HG02798 (cell line): Measurements from ENCODE around the gene COL13A1.

Experiments used
- ATAC-seq: cut with Tn5 transposase; IDR thresholded peaks from one replicate; pipeline ENCODE4 v1.9.1; 2021; ENCODE audit warnings: mild to moderate bottlenecking; ENCODE audit not compliant: unreplicated experiment, poor library complexity

The COL13A1 gene

DNA sequence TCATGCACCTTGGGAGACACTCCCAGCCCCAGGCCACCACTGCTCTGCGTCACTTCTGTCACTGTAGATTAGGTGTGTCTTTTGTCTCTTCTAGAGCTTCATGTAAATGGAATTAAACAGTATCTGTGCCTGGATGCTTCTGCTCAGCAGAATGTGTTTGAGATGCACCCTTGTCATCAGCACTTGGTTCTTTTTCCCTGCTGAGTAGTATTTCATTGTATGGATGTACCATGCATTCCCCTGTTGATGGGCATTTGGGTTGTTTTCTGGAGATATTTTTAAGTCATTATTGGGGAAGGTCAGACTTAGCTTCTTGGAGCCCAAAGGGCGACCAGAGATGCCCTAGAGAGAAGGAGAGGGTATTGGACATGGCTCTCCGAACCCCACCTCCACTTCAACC lies 126.6 kb downstream of the COL13A1 start:
- ATAC-seq, result no peak

DNA sequence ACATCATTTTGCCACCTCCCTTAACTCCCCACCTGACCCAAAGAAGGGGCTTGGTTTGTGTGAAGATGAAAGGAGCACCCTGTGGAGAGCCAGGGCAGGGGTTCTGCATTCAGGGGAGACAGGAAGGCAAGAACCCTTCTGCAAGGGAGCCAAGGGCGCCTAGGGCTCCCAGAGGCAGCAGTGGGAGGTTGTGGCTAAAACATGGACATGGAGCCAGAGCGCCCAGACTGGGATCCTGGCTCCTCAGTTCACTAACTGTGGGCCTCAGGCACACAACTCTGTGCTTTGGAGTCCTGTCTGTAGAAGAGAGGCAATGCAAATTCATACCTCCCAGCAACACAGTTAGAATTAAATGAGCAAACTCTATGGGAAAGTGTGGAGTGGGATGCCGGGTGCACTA lies 127.9 kb downstream of the COL13A1 start:
- ATAC-seq, result no peak

DNA sequence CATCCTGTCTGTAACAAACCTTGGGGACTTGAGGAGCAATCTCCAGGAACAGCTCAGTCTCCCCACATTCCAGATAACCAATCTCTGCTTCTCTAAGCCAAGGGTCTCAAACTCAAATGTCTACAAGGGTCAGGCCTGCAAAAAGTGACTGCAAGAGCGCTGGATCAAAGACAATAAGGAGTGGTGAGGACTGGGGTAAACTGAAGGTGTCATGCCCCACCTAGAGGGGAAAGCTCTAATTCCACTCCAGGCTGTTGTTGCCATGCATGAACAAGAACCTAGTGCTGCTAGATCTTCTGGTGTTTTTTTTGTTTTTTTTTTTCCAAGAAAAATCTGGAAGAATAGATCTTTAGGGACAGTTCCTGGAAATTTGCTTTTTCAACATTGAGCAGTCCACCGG lies 133.1 kb downstream of the COL13A1 start:
- no peak for ATAC-seq

DNA sequence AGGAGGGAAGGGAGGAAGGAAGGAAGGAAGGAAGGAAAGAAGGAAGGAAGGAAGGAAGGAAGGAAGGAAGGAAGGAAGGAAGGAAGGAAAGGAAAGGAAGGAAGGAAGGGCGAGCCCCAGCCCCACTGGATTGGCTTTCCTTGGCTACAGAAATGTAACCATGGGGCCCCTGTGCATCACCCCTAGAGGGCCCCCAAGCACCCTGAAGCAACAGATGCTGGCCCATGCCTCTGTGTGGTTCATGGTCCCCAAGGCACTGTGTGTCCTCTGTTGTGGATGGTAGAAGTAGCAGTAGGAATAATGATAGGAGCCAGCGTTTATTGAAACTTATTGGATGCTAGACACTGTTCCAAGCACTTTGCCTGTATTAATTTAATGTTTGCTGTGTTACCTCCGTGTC lies 134.4 kb downstream of the COL13A1 start:
- ATAC-seq, result no peak

DNA sequence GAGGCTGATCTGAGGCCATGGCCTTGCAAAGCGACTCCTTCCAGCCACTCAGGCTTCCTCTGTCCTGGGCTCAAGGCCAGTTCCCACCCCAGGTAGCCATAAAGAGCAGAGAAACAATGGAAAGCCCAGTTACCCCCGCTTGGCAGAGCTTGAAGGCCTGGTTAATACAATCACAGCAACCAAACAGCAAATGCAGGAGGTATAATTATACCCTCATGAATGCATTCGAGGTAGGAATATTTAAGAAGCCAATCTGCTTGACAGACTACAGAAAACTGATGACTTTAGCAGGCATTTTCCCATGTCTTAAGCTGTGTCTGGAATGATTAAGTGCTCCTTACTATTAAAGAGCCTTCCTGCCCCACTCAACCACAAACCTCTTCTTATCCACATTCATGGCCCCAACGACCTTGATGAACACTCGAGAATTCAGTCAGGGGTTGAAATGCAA lies 136.9 kb downstream of the COL13A1 start:
- no peak for ATAC-seq

DNA sequence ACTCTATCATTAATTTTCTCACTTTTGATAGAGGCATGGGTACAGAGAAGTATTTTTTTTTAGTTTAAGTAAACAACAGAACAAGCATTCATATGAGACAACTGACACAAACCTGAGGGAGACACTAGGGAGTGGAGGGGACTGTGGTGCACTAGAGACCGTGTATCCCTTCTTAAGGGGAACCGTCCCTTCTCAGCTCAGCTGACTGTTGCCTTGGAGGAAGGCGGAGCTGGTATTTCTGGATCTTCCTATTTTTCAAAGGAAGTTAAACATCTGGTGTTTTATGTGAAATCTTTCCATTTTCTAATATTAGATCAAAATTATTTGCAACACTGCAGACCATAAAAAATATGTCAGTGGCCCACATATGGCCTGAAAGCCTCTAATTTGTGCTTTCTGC lies 137.4 kb downstream of the COL13A1 start:
- ATAC-seq, result no peak

DNA sequence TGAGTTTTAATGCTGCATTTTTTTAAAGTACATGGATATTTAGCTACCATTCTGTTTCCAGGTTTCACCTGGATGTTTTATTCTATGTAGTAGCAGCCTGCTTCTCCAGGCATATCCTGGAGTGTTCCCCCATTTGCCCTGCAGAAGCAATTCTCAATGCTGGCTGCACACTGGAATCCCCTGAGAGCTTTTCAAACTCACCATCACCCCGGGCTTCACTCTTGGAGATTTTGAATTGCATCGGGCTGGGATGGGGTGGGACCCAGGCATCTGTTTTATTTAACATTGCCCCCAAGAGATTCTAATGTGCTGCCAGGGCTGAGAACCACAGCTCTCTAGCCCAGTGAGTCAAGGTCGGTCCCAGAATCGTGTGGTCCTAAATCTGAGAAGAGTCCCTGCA lies 137.8 kb downstream of the COL13A1 start:
- ATAC-seq, result no peak

DNA sequence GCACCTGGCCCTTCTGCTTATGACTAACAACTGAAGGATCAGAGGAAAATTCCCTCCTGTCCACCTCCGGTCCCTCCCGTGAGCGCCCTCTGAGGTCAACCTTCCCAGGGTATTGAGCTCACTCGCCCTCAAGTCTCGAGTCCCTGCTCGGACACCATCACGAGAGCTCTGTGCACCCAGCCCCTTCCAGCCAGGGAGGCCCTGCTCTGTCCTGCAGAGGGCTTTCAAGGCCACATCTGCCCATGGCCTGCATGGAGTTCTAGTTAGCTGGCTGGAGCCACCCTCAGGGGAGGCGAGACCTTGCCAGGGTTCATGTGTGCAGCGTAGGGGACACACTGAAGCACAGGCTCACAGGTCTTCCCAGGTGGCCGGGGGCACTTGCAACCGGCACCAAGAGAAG lies 140.0 kb downstream of the COL13A1 start:
- no peak for ATAC-seq

DNA sequence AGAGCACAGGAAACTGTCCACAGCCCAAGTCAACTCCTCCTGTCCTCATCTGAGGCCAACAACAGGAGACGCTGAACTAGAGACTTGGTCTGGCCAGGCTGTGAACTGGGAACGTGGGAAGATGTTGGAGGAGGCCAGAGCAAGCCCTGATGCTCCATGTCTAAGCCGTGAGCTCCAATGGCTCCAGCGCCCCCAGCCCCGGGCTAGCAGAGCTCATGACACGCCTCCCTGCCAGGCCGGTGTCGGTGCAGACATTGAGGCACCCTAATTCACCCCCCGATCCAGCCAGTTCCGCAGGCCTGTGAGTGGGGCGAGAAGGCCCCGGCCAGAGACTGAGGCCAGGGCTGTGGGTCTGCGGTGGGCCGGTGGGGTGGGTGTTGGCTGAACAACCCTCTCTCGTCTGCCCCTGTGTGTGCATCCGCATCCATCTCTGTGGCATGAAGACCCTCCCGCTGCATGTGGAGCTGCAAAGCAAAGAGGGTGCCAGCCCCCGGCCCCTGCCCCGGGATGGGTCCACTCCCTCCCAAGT lies 141.7 kb downstream of the COL13A1 start:
- no peak for ATAC-seq

DNA sequence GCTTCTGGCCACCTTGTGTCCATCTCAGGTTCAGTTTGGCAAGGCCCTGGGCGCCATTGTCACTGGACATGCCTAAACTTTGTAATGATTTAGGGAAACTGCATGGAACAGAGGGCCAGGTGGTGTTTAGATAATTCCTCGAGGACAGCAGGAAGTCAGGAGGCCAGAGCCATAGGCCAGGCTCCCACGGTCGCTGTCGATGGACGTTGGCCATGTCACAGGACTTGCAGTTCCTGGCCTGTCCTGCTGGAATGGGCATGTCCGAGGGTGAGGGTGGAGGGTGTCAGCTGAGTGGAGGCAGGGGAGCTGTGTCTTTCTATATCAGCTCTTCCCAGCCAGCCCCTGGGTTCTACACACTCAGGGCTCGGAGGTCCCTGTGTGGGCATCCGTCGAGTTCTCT lies 143.1 kb downstream of the COL13A1 start:
- ATAC-seq, result no peak

DNA sequence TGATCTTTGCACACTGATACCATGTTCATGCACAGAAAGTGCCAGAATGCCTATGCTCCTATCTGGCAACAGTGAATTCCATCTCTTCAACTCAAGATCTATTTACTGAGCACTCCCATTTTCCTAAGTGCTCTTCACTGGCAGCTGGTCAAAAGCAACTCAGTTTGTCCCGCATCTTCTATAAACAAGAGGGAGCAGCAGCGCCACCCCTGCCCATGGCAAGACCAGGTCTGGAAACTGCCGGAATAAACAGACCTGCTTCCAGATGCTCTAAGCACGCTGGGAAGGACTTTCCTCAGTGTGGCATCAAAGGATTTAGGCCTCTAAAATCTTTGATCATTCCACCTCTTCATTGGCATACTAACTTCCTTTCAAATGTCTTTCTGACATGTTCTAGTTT lies 146.6 kb downstream of the COL13A1 start:
- ATAC-seq, result no peak

DNA sequence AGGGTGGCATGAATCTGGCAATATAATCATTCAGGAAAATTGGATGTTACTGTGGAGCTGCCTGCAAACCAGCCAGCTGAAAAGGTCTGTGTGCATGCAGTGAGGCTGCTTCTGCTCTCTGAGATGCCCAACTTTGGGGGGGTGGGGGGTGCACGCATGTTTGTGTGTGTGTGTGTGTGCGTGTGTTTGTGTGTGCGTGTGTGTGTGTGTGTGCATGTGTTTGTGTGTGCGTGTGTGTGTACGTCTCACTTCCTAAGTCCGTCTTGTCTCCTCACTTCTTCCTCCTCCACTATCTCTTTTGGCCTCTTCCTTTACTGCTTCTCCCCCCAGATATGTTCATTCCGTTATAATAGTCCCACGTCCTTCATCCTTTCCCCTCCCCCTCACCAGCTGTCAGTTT lies 148.1 kb downstream of the COL13A1 start:
- ATAC-seq, result no peak

DNA sequence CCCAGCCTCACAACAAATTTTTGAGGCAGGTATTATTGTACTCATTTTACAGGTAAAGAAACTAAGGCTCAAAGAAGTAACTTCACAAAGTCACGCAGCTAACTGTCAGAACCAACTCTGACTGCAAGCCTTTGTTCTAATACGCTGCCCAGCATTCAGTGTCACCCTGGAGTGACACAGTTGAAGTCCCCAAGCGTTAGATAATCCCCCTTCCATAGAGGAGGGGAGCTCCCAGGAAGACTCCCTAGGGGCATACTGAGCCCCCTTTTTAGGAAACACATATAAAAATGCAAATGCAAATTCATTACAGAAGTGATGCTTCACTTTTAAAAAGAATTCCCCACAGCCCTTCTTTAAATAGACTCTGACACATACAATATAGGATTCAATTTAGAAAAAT lies 150.0 kb downstream of the COL13A1 start:
- no peak for ATAC-seq

DNA sequence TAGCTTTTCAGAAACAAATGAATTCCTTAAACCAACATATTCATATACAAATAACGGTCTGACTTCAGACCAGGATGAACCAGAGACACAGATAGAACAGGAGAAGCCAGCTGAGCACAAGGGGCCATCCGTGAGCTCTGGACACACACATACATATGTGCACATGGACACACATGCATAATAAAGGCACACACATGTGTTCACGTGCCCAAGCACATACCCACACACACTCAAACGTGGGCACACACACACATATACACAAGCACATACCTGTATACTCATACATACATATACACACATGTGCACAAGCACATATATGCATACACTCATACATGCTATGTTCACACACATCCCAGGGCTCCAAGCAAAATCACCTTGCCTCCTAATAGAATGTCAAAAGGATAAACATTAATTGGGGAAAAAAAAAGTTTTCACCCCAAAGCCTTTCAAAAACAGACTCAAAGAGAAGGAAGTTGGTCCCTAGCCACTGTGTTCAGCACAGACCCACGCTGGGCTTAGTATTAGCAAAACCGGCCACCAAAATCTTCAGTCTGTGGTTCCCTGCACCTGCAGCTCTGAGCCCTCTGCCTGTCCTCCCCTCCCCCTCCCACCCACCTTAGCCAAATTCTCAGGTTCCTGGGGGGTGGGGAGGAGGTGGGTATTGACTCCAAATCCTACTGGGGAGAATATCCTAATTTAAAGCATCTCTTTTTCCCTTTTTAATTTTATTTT lies 150.5 kb downstream of the COL13A1 start:
- ATAC-seq, result peak; percentile 37

DNA sequence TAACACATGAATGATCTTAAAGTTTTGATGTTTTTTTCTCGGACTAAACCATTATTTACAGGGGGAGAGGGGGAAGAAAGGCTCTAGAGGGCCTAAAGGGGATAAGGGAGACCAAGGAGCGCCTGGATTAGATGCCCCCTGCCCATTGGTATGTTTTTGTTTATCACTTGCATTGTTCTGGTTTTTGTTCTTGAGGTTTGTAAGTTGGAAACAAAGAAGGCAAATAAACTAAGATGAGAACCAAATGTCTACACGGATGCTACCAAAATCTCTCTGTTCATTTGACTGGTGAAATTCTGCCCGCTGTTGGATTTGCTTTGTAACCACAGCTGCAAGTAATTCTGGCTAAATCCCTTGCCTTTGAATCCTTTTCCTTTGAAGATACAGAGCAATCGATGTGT lies 151.1 kb downstream of the COL13A1 start:
- ATAC-seq, result no peak

DNA sequence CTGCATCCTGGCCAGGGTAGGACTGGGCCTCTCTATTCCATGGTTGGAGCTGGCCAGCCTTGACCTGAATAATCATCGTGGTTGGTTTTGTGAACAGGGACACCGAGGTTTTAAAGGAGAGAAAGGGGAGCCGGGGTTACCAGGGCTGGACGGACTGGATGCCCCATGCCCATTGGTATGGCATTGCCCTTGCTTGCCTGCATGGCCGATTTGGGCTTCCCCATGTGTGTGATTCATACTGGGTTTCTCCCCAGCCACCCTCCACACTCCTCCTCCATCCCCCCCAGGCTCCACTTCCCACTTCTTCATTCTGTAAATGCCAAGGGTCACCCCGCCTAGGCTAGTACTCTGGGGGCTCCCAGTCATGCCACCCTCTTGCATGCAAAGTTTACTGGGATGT lies 152.1 kb downstream of the COL13A1 start:
- ATAC-seq, result no peak

DNA sequence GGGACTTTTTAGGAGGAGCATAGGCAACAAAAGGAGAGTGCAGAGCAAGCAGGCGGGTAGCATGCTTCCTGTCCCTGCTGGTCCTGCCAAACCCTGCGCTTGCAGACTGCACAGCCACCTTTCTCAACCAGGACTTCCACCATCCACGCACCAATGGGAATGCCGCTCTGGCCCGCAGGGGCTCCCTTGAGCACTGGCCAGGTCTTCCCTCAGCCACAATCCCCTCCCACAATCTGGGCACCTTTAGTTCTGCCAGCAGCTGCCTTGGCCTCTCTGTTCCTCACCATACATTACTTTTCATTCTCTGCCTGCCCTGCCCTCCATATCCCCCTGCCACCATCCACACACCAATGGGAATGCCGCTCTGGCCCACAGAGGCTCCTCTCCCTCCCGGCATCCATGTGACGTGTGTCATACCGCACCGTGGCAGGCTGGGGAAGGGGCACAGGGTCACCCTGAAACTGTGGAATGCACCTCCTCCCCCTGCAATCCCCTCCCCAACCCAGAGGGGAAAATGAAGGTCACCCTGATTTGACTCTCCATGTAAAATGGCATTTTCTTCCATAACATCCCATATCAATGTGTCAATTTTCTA lies 153.6 kb downstream of the COL13A1 start:
- no peak for ATAC-seq

DNA sequence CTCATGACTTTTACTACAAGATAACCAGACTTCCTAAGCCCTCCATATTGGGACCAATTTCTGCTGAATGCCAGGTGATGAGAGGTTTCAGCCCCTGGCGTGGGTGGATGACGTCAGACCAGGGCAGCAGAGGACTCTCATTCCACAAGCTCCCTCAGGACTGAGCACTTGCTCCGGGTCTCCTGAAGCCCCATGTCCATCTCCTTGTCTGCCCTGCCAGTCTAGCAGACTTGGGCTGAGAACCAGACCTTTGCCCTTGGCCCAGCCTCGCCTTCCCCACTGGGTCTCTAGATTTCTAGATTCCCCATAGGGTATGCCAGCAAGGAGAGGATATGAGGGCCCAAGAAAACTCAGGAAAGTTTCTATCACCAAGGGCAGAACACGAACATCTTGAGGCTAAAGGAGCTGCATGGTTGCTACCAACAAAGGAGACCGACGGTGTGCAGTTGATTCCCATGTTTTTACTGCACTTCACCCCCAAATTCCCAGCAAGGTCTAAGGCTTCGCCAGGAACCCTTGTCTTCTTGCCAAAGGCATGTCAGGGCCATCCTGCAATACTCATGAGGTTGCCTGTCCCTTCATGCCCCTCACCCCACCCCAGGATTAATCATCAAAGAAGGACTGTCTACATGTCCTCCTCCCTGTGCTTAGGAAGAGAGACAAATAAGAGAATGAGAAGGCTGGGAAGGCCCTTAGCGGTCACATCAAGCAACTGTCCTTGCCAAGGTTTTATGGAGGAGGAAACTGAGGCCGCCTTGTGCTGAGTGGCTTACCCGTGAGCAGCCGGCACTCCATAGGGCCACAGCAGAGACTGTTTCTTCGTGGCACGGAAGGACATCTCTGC lies 154.4 kb downstream of the COL13A1 start:
- ATAC-seq, result no peak

DNA sequence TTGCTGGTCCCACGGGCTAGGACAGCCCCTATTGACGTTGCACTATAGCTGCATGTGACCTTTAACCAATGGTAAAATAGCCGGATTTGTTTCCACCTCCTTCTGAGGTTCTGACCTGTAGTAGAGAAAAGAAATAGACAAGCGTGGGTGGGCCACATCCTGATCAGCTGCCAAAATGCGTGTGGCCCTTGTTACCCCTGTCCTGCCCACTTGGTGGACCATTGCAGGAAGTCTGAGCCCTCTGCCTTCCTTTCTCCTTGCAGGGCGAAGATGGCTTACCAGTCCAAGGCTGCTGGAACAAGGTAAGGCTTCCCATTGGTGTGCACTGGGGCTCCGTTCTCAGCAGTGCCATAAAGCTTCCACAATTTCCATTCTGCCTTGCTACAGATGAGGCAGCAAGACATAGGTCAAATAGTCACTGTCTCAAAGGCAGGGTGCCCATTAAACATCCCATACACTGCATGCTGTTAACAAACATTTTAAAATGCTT lies 155.1 kb downstream of the COL13A1 start:
- ATAC-seq, result no peak

DNA sequence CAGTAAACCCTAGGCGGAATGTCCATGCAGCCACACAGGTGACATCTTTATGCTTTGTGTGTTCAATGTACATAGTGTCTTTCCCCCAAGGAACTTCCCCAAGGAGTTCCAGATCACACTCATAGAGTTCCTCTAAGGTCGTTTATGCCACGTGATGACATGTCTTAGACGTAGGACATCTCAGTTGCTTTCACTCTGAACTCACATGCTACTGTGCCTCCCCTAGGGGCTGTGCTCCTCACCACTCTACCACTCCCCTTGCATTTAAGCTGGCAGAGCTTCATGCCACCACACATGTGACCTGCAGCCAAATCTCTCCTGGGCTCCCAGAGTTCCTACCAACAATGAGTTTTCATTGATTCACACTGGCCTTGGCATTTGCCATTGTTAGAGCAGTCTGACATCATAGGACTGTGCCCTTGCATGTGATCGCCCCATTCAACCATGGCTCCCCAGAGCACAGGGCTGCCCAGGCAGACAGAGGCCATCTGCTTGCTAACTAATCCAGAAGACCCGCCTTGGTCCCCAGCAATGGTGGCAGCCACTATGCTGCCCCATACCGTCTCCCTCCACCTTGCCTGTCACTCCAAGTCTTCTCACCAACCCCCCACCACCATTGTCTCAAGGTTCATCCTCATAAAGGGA lies 155.7 kb downstream of the COL13A1 start:
- no peak for ATAC-seq
